HCT116 (cell line): ENCODE measurements around the gene SELENOM. TPM values are rescaled to one million over a fixed set of nuclear protein-coding genes. Genes with fewer than 3 reads are reported as not detected.

ENCODE experiments used
- ATAC-seq: fragments of 200-7000 bp; cut with Tn5 transposase; 2 replicates; pipeline ENCODE4 v1.9.1; 2020; ENCODE audit warnings: mild to moderate bottlenecking, moderate library complexity
- BruUV-seq: library from RNA; stranded (reverse); fragments of 400-500 nt; replicated peaks from 2 replicates; lab custom pipeline; 2021; lab: Mats Ljungman, UMichigan
- CTCF ChIA-PET: fragments of 300-600 bp; sonication (Branson Sonifier 250); formaldehyde crosslinking; loops from one replicate; lab custom pipeline; 2021; ENCODE audit warnings: antibody characterized with exemption; lab: Charles Lee
- POLR2A ChIA-PET: fragments of 300-600, 350-600 bp; sonication (Branson Sonifier 250); formaldehyde crosslinking; loops from one replicate; lab custom pipeline; 2021; ENCODE audit warnings: antibody characterized with exemption; lab: Charles Lee
- RAD21 ChIA-PET, 2 experiments: fragments of 300-600 bp; sonication (Branson Sonifier 250); formaldehyde crosslinking; loops; one replicate each; lab custom pipeline; 2023; ENCODE audit warnings: low total read pairs in 2 of 2; ENCODE audit not compliant: uncharacterized antibody in 2 of 2, unreplicated experiment in 2 of 2, low non-redundant PET in 1 of 2; lab: Charles Lee
- DNase-seq: peaks from one replicate; pipeline ENCODE4 v3.0.0-alpha.2; 2010; ENCODE audit warnings: low read depth, low spot score
- H2AFZ ChIP-seq: fragments of 200-600 bp; shearing (Covaris generic), sonication (generic); 2 replicates; pipeline ENCODE4 v1.6.1; 2017; ENCODE audit warnings: low read depth, mixed run types, mixed read lengths, antibody characterized with exemption, low read length; ENCODE audit not compliant: poor library complexity, severe bottlenecking
- H3K27ac ChIP-seq: 2 replicates; pipeline ENCODE4 v1.5.1; 2012; ENCODE audit warnings: low read depth, low read length
- H3K27me3 ChIP-seq: fragments of 200-600 bp; sonication (generic); 2 replicates; pipeline ENCODE4 v1.6.1; 2016; ENCODE audit warnings: mixed run types, low read length, mixed read lengths; ENCODE audit not compliant: insufficient read depth
- H3K36me3 ChIP-seq, 2 experiments: fragments of 200-500 bp in 1 of 2; fragments of 200-600 bp in 1 of 2; sonication (Bioruptor generic) in 1 of 2; sonication (generic) in 1 of 2; 2 replicates each; pipeline versions ENCODE4 v1.5.1 to v1.6.1; 2014 to 2016; ENCODE audit warnings: low read length in 2 of 2, inconsistent platforms in 1 of 2, mixed read lengths in 1 of 2, mixed run types in 1 of 2; ENCODE audit not compliant: insufficient read depth in 2 of 2, control insufficient read depth in 1 of 2
- H3K4me1 ChIP-seq, 2 experiments: fragments of 200-600 bp in 1 of 2; sonication (generic) in 1 of 2; 2 replicates each; pipeline versions ENCODE4 v1.5.1 to v1.6.1; 2012 to 2017; ENCODE audit warnings: low read length in 2 of 2, inconsistent platforms in 1 of 2, mild to moderate bottlenecking in 1 of 2, mixed read lengths in 1 of 2, mixed run types in 1 of 2, moderate library complexity in 1 of 2; ENCODE audit not compliant: insufficient read depth in 2 of 2, control insufficient read depth in 1 of 2
- H3K4me2 ChIP-seq: fragments of 200-600 bp; sonication (generic); 2 replicates; pipeline ENCODE4 v1.6.1; 2017; ENCODE audit warnings: mixed run types, low read length, mixed read lengths
- H3K4me3 ChIP-seq, 2 experiments: fragments of 200-600 bp in 1 of 2; sonication (generic) in 1 of 2; replicated peaks in 1 of 2; 2 replicates each; pipeline ENCODE4 v1.5.1; 2011 to 2016; ENCODE audit warnings: low read length in 2 of 2, control low read depth in 1 of 2, low read depth in 1 of 2, mild to moderate bottlenecking in 1 of 2, mixed read lengths in 1 of 2, mixed run types in 1 of 2
- H3K79me2 ChIP-seq: fragments of 200-600 bp; sonication (generic); 2 replicates; pipeline ENCODE4 v1.6.1; 2017; ENCODE audit warnings: mild to moderate bottlenecking, mixed run types, low read length, moderate library complexity, mixed read lengths; ENCODE audit not compliant: insufficient read depth
- H3K9ac ChIP-seq: fragments of 200-600 bp; sonication (generic); 2 replicates; pipeline ENCODE4 v1.6.1; 2016; ENCODE audit warnings: low read length, mixed read lengths
- H3K9me2 ChIP-seq: fragments of 200-600 bp; sonication (generic), shearing (Covaris generic); 2 replicates; pipeline ENCODE4 v1.6.1; 2017; ENCODE audit warnings: mixed run types, mild to moderate bottlenecking, moderate library complexity; ENCODE audit not compliant: insufficient read depth
- H3K9me3 ChIP-seq, 2 experiments: fragments of 200-500 bp in 1 of 2; fragments of 200-600 bp in 1 of 2; sonication (Bioruptor generic) in 1 of 2; sonication (generic) in 1 of 2; 2 replicates each; pipeline ENCODE4 v1.6.1; 2014 to 2017; ENCODE audit warnings: low read length in 2 of 2, mixed read lengths in 2 of 2, inconsistent platforms in 1 of 2, low read depth in 1 of 2, mild to moderate bottlenecking in 1 of 2, mixed run types in 1 of 2, moderate library complexity in 1 of 2; ENCODE audit not compliant: control insufficient read depth in 1 of 2, insufficient read depth in 1 of 2
- H4K20me1 ChIP-seq: fragments of 200-600 bp; sonication (generic), shearing (Covaris generic); 2 replicates; pipeline ENCODE4 v1.6.1; 2017; ENCODE audit warnings: mixed run types, mild to moderate bottlenecking, moderate library complexity; ENCODE audit not compliant: insufficient read depth
- EGR1 ChIP-seq: IDR thresholded peaks from 2 replicates; pipeline ENCODE4 v1.6.1; 2012; ENCODE audit warnings: low read depth
- RAD21 ChIP-seq: IDR thresholded peaks from 2 replicates; pipeline ENCODE4 v1.6.1; 2012; ENCODE audit warnings: low read depth, mild to moderate bottlenecking
- SP1 ChIP-seq: IDR thresholded peaks from 2 replicates; pipeline ENCODE4 v1.6.1; 2012; ENCODE audit warnings: low read depth
- ZNF274 ChIP-seq: fragments of 200-500 bp; sonication (Bioruptor generic); IDR thresholded peaks from 2 replicates; pipeline ENCODE4 v1.6.1; 2014; ENCODE audit warnings: mild to moderate bottlenecking, low read depth, low read length, inconsistent platforms
- intact Hi-C: fragments of 100-400 bp; cut with micrococcal nuclease; formaldehyde crosslinking; loops from 2 replicates; pipeline ENCODE4 v1.10.0; 2022
- total RNA-seq: library from RNA; stranded (reverse); gene quantifications from one replicate; pipeline ENCODE4 v1.2.1, GENCODE V29; 2021; ENCODE audit not compliant: unreplicated experiment
- TF ChIP-seq, protein P1 (sequence below): IDR thresholded peaks from 2 replicates; pipeline ENCODE4 v1.6.1; 2012; ENCODE audit warnings: low read depth
- TF ChIP-seq, protein P2 (sequence below): IDR thresholded peaks from 2 replicates; pipeline ENCODE4 v1.6.1; 2012
- TF ChIP-seq, protein P3 (sequence below), 3 experiments: fragments of 200-600 bp in 1 of 3; sonication (generic) in 1 of 3; IDR thresholded peaks in 2 of 3; conservative IDR thresholded peaks in 1 of 3; 2 replicates each; pipeline ENCODE4 v1.5.1; 2012 to 2017; ENCODE audit warnings: low read depth in 2 of 3, low read length in 2 of 3, antibody characterized with exemption in 1 of 3, borderline replicate concordance in 1 of 3, control low read depth in 1 of 3, mild to moderate bottlenecking in 1 of 3, mixed read lengths in 1 of 3, mixed run types in 1 of 3, moderate library complexity in 1 of 3; ENCODE audit not compliant: insufficient read depth in 1 of 3

Gene SELENOM
- total RNA-seq, 1 experiment from 2014 or later = 65.6 TPM

DNA sequence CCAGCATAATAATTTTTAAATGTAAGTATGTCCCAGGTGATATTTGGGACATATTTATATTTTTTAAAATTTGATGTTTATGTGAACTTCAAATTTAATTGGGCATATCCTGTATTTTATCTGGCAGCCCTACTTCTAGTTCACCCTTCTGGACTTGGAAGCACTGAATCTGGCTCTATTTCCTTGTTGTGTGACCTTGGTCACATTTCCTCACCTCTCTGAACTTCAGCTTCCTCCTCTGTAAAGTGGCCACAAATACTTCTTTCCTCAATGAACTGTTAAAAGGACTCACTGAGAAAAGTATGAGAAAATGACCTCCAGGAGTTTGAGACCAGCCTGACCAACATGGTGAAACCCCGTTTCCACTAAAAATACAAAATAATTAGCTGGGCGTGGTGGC is 44.5 kb upstream of the SELENOM start:
- DNase-seq = no peak
- ChIA-PET CTCF (no interaction called here), RAD21 (no interaction called here), POLR2A (no interaction called here)
- Histone ChIP-seq H3K4me1 (peaks cover 0 to 7% of the 10 kb centered on the region in 2 experiments; a peak in 1 of 4 replicates), H3K79me2 (no peaks in the 10 kb centered on the region), H3K36me3 (no peaks in the 10 kb centered on the region), H3K9me2 (no peaks in the 10 kb centered on the region), H3K4me2 (no peak overlapping the region), H3K9me3 (no peaks in the 10 kb centered on the region), H3K9ac (no peak overlapping the region)
- BruUV-seq = no TSS peak
- intact Hi-C loops = no loop called here
- TF ChIP-seq, protein P1, sequence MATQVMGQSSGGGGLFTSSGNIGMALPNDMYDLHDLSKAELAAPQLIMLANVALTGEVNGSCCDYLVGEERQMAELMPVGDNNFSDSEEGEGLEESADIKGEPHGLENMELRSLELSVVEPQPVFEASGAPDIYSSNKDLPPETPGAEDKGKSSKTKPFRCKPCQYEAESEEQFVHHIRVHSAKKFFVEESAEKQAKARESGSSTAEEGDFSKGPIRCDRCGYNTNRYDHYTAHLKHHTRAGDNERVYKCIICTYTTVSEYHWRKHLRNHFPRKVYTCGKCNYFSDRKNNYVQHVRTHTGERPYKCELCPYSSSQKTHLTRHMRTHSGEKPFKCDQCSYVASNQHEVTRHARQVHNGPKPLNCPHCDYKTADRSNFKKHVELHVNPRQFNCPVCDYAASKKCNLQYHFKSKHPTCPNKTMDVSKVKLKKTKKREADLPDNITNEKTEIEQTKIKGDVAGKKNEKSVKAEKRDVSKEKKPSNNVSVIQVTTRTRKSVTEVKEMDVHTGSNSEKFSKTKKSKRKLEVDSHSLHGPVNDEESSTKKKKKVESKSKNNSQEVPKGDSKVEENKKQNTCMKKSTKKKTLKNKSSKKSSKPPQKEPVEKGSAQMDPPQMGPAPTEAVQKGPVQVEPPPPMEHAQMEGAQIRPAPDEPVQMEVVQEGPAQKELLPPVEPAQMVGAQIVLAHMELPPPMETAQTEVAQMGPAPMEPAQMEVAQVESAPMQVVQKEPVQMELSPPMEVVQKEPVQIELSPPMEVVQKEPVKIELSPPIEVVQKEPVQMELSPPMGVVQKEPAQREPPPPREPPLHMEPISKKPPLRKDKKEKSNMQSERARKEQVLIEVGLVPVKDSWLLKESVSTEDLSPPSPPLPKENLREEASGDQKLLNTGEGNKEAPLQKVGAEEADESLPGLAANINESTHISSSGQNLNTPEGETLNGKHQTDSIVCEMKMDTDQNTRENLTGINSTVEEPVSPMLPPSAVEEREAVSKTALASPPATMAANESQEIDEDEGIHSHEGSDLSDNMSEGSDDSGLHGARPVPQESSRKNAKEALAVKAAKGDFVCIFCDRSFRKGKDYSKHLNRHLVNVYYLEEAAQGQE = no peak
- no peak for TF ChIP-seq EGR1
- TF ChIP-seq SP1 = no peak
- TF ChIP-seq, protein P2, sequence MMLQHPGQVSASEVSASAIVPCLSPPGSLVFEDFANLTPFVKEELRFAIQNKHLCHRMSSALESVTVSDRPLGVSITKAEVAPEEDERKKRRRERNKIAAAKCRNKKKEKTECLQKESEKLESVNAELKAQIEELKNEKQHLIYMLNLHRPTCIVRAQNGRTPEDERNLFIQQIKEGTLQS = no peak
- no peak for TF ChIP-seq RAD21
- TF ChIP-seq, all 23 proteins: peak for 0
- Histone ChIP-seq H3K4me3 (no peak overlapping the region), H4K20me1 (no peaks in the 10 kb centered on the region), H3K27me3 (no peaks in the 10 kb centered on the region), H3K27ac (no peak overlapping the region), H2AFZ (no peak overlapping the region)
- no peak for ATAC-seq

DNA sequence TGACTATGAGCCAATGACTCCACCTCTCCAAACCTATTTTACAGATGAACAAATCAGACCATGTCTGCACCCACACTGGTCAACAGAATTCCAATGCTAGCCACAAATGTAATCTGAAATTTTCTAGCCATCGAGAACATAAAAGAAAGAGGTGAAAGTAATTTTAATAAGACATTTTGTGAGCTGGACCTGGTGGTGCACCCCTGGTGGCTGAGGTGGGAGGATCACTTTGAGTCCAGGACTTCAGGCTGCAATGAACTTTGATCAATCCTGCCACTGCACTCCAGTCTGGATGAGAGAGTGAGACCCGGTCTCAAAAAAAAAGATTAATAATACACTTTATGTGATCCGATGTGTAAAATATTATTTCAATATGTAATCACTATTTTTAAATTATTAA is 43.2 kb upstream of the SELENOM start:
- Histone ChIP-seq H3K9me2 (no peaks in the 10 kb centered on the region), H3K4me2 (no peak overlapping the region), H3K9me3 (no peaks in the 10 kb centered on the region), H4K20me1 (no peaks in the 10 kb centered on the region), H3K4me3 (no peak overlapping the region), H3K27me3 (no peaks in the 10 kb centered on the region), H3K9ac (no peak overlapping the region), H3K4me1 (peaks cover 0 to 7% of the 10 kb centered on the region in 2 experiments; a peak in 1 of 4 replicates), H3K36me3 (no peaks in the 10 kb centered on the region)
- RAD21 ChIA-PET = interaction anchor here in 1 of 2 experiments (0.7 kb wide), 1 partner anchor 43 kb away, joined by 6 read pairs; the partner anchor contains the start of gene SELENOM
- intact Hi-C loops = no loop called here
- ATAC-seq = peak; percentile 68
- POLR2A ChIA-PET = interaction anchor here (2.3 kb wide), 1 partner anchor 43 kb away, joined by 8 read pairs; the partner anchor contains the start of gene SELENOM
- TF ChIP-seq, protein P3, sequence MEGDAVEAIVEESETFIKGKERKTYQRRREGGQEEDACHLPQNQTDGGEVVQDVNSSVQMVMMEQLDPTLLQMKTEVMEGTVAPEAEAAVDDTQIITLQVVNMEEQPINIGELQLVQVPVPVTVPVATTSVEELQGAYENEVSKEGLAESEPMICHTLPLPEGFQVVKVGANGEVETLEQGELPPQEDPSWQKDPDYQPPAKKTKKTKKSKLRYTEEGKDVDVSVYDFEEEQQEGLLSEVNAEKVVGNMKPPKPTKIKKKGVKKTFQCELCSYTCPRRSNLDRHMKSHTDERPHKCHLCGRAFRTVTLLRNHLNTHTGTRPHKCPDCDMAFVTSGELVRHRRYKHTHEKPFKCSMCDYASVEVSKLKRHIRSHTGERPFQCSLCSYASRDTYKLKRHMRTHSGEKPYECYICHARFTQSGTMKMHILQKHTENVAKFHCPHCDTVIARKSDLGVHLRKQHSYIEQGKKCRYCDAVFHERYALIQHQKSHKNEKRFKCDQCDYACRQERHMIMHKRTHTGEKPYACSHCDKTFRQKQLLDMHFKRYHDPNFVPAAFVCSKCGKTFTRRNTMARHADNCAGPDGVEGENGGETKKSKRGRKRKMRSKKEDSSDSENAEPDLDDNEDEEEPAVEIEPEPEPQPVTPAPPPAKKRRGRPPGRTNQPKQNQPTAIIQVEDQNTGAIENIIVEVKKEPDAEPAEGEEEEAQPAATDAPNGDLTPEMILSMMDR (IDR thresholded peaks at IDR 0.05 in 2 of 3, conservative IDR thresholded peaks at IDR 0.05 in 1 of 3; ENCODE audit: borderline replicate concordance in 1 of 3, insufficient read depth in 1 of 3, low read depth in 2 of 3, low read length in 2 of 3) = peak in 2 of 3 experiments; percentile 57 to 60; a peak in 4 of 6 replicates
- no peak for TF ChIP-seq ZNF274
- TF ChIP-seq, all 23 proteins: peak for 1
- Histone ChIP-seq H3K27ac (no peak overlapping the region), H2AFZ (peak overlapping the region; percentile 32), H3K79me2 (no peaks in the 10 kb centered on the region)
- DNase-seq = no peak
- BruUV-seq = no TSS peak
- CTCF ChIA-PET = interaction anchor here (0.7 to 3.8 kb wide), 5 partner anchors 12 to 80 kb away, joined by 3 to 57 read pairs (median 3); partner anchors contain the start of gene SELENOM
